Mammary epithelial cell (primary cell): ENCODE results near the gene SLC7A10.
"Not testable (repeated sequence)": the region's sequence is repeated elsewhere in the genome, so short reads cannot be mapped to it uniquely, and the experiment has no call there.

Source experiments
- CTCF ChIP-seq, 2 donors: IDR thresholded peaks in 1 of 2; conservative IDR thresholded peaks in 1 of 2; 2 replicates each; pipeline ENCODE4 v1.5.1; 2011 to 2012; ENCODE audit warnings: inconsistent platforms in 2 of 2, low read length in 2 of 2, mild to moderate bottlenecking in 2 of 2, control low read depth in 1 of 2, low read depth in 1 of 2; ENCODE audit not compliant: insufficient read depth in 1 of 2; ENCODE audit errors: extremely low read depth in 1 of 2
- EZH2 ChIP-seq: IDR thresholded peaks from 2 replicates; pipeline ENCODE4 v1.6.1; 2012; ENCODE audit warnings: low read length, inconsistent platforms, borderline replicate concordance

GRCh38 chr19:33166037-33166436 is 59.6 kb downstream of the SLC7A10 start:
- not testable (repeated sequence) for TF ChIP-seq CTCF (conservative IDR thresholded peaks at IDR 0.05 in 1 of 2, IDR thresholded peaks at IDR 0.05 in 1 of 2; ENCODE audit: extremely low read depth in 1 of 2, insufficient read depth in 1 of 2, low read depth in 1 of 2, low read length in 2 of 2); EZH2
